ENCODE results near the gene BLVRA. TPM values are rescaled to one million over a fixed set of nuclear protein-coding genes. Genes with fewer than 3 reads are reported as not detected.
"Not testable (repeated sequence)": the region's sequence is repeated elsewhere in the genome, so short reads cannot be mapped to it uniquely, and the experiment has no call there.

Gene BLVRA
- total and polyA plus RNA-seq, 10 donors = 58.0 to 164 (median 114) TPM

GRCh38 chr7:43823941-43824340 is 65.5 kb downstream of the BLVRA start:
- H3K4me1 ChIP-seq = no peaks in the 10 kb centered on the region
- DNase-seq = no peak
- peaks cover 0 to 10% (median 0%) of the 10 kb centered on the region in 7 donors for H3K27me3 ChIP-seq (replicated peaks in 1 of 7)
- intact Hi-C loops (cut with DNase I; ENCODE audit: low total_unique reads) = no loop called here
- TF ChIP-seq POLR2A (IDR thresholded peaks at IDR 0.05) (no peak), CTCF (IDR thresholded peaks at IDR 0.05 in 8 of 11, conservative IDR thresholded peaks at IDR 0.05 in 3 of 11) (no peak), POLR2AphosphoS5 (IDR thresholded peaks at IDR 0.05) (no peak)
- H3K36me3 ChIP-seq = no peaks in the 10 kb centered on the region
- 73 to 90% (median 87%) methylated on average over 6 of the region's 6 CpGs for WGBS, 5 donors
- H3K4me3 ChIP-seq = no peak overlapping the region
- no peaks in the 10 kb centered on the region for H3K9me3 ChIP-seq
- no peak overlapping the region for H3K27ac ChIP-seq

- H3K36me3 ChIP-seq; intact Hi-C loops (cut with DNase I; ENCODE audit: low total_unique reads); DNase-seq; H3K4me1 ChIP-seq; H3K4me3 ChIP-seq; H3K9me3 ChIP-seq; H3K27ac ChIP-seq: not testable (repeated sequence)
- WGBS, 5 donors = 72 to 81% (median 80%) methylated on average over 12 of the region's 12 CpGs
- peaks cover 0 to 16% (median 0%) of the 10 kb centered on the region in 7 donors for H3K27me3 ChIP-seq (replicated peaks in 1 of 7)
Measured at GRCh38 chr7:43824513-43824912, 66.0 kb downstream of the BLVRA start.

DNA sequence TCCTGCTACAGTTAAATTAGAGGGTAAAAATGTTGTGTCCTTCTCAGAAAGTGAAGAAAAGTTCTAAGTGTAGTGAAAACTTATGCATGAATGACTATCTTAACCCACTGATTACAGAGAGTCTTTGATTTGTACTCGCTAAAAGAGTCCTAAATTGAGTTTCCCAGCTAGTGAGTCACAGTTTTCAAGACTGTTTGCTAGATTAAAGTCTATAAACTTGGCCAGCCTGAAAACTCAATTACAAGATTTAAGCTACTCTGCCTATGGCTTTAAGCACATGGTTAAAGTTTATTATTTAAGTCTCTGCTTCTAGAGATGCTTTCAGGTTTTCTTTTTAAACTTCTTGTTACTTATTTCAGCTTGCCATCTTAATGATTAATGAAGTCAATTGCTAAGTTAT is 66.5 kb downstream of the BLVRA start:
- H3K9me3 ChIP-seq = peaks cover 0 to under 1% (median 0%) of the 10 kb centered on the region in 8 donors
- TF ChIP-seq POLR2AphosphoS5 (IDR thresholded peaks at IDR 0.05) (no peak), POLR2A (IDR thresholded peaks at IDR 0.05) (no peak), CTCF (IDR thresholded peaks at IDR 0.05 in 8 of 11, conservative IDR thresholded peaks at IDR 0.05 in 3 of 11) (no peak)
- no peak overlapping the region for H3K4me3 ChIP-seq
- H3K4me1 ChIP-seq = no peaks in the 10 kb centered on the region
- no peaks in the 10 kb centered on the region for H3K36me3 ChIP-seq
- intact Hi-C loops (cut with DNase I; ENCODE audit: low total_unique reads) = no loop called here
- H3K27ac ChIP-seq = no peak overlapping the region
- 0 to 57% (median 48%) methylated on average over 1 of the region's 1 CpG for WGBS, 5 donors
- no peak for DNase-seq
- H3K27me3 ChIP-seq (replicated peaks in 1 of 7) = peaks cover 0 to 19% (median 0%) of the 10 kb centered on the region in 7 donors

DNA sequence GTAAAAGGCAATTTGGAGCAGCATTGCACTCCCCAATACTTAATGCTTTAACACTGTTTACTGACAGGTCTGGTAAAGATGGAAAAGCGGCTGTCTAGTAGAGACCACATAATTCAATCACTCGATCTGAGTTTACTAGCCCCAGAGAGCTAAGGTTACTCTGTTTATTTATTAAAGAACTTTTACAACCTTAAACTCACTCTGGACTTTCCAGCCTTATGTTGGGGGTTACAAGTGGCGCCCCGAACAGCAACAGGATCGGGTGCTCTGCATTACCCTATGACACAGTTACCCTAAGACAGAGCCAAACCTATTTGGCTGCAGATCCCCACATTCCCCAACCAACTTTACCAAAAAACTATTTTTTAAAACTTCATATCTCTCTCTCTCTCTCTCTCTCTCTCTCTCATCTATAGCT is 66.9 kb downstream of the BLVRA start:
- WGBS, 5 donors = 67 to 83% (median 82%) methylated on average over 5 of the region's 5 CpGs
- no peak for TF ChIP-seq POLR2A (IDR thresholded peaks at IDR 0.05)
- TF ChIP-seq CTCF (IDR thresholded peaks at IDR 0.05 in 8 of 11, conservative IDR thresholded peaks at IDR 0.05 in 3 of 11) = no peak
- TF ChIP-seq POLR2AphosphoS5 (IDR thresholded peaks at IDR 0.05) = no peak
- intact Hi-C loops (cut with DNase I; ENCODE audit: low total_unique reads) = no loop called here

DNA sequence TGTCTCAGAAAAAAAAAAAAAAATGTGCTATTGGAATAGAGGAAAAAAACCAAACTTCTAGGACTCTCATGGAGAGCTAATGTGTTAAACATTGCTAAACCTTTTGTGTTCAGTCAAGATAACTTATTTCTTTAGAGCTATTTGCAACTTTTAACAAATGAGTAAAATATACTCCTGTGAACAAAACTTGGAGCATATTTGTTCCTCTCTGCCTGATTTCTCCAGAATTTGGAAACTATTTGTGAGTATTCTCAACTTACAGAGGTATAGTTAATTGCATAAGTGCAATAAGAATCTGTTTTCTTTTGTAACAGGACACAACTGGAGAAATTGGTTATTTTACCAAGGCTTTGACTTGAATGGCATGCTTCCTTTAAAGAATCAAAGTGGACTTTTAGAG is 72.4 kb downstream of the BLVRA start:
- Histone ChIP-seq H3K27me3 (replicated peaks in 1 of 7) (peaks cover 0 to 18% (median 0%) of the 10 kb centered on the region in 7 donors), H3K4me1 (peaks cover 0 to 17% (median 11%) of the 10 kb centered on the region in 6 donors), H3K9me3 (peaks cover 0 to 15% (median 12%) of the 10 kb centered on the region in 8 donors)
- H3K36me3 ChIP-seq, H3K27ac ChIP-seq, H3K4me3 ChIP-seq, DNase-seq: not testable (repeated sequence)
- intact Hi-C loops (cut with DNase I; ENCODE audit: low total_unique reads) = loop anchor here (10.0 kb wide), 2 partner anchors 246 to 896 kb away; partner anchors contain the start of genes MRPL32, PSMA2 and STK17A

More for the DNA sequence above, 66.9 kb downstream of the BLVRA start:
- H3K36me3 ChIP-seq = no peaks in the 10 kb centered on the region
- no peak overlapping the region for H3K4me3 ChIP-seq
- H3K9me3 ChIP-seq = peaks cover 0 to 5% (median 1%) of the 10 kb centered on the region in 8 donors
- H3K27me3 ChIP-seq (replicated peaks in 1 of 7) = peaks cover 0 to 20% (median 0%) of the 10 kb centered on the region in 7 donors
- no peak for DNase-seq
- H3K4me1 ChIP-seq = no peaks in the 10 kb centered on the region
- no peak overlapping the region for H3K27ac ChIP-seq

Measured in spleen (tissue), 11 donors.